ENCODE measurements around the gene PDE1C.

The PDE1C gene

DNA sequence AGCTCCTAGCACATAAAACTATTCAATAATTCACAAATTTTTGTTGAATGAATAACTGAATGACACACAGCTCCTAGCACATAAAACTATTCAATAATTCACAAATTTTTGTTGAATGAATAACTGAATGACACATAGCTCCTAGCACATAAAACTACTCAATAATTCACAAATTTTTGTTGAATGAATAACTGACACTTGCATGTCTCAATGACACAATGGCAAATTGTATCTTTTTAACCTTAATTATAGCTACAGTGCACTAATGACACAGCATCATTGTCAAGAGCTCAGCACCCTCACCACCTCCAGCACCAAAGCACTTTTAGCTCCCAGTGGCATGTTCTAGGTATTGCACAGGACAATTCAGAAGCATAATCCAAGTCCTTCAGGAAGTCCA lies 131.6 kb downstream of the PDE1C start:
- no peak for DNase-seq (ENCODE audit: low read depth)

DNA sequence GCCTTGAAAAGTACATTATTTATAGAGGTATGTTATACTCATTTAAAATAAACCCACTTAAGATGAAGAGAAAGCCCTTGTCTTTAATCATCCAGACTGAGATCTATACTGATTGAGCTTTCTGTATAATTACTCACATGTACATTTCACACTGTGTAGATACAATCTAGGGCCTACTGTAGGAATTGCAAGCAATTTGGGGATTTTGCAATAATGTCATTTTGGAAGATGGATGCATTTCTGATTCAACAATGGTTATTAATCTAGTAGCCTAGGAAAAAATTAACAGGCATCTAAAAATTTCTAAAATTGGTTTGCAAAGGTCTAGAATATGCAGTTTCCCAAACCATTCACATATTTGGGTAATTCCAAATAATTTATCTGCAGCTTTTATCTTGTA lies 132.2 kb downstream of the PDE1C start:
- DNase-seq (ENCODE audit: low read depth), result no peak

DNA sequence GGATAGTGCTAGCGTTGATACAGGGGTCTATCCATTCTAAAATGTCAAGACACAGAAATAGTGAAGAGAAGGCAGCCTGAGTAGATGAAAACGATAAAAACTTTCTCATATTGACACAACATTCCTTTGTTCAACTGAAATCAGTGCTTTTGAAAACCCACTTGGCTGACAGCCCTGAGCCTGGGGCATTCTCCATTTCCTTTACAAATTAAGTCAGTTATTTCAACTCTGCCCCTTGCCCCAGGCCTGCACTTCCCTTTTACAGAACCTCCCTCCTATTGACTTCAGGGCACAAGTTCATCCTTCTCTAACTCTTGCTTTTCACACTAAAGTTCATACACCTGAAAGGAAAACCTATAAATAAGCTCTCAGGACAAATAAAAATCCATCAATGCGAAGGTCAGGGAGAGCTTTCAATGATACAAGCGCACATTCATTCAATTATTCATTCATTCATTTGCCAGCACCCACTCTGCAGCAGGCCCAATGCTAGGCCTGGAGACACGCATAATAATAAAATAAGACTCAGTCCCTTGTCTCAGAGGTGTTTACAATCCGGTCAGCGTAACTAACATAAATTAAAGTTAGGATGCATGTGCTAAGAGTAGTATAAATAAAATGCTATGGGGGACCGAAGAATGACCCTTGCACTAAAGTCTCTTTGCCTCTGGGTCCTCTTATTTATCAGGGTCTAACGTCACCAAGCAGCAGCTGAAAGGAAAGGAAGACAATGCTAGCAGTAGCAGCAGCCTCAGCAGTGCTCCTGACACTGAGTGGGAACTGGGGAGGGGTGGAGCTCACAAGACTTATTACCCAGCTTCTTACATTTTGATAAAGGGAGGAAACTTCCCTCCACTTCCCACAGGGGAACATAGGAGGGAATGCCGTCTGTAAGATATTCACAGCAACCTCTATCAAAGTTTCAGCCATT lies 134.8 kb downstream of the PDE1C start:
- DNase-seq (ENCODE audit: low read depth), result no peak

DNA sequence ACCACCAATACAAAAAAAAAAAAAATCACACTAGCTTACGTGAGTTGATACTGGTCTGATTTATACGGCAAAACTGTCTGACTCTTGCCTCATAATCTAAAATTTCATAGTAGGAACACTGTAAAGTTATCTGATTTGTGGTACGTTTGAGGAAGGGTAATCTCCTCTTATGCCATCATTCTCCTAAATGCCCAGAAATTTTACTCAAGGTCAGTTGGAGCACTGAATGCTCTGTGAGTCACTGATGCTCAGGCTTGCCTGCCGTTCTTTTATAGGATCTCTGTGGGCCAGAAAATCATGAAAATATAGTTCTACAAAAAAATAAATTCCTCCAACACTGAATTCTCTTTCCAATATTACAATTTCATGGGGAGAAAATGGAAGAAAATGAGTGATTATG lies 135.7 kb downstream of the PDE1C start:
- no peak for DNase-seq (ENCODE audit: low read depth)

DNA sequence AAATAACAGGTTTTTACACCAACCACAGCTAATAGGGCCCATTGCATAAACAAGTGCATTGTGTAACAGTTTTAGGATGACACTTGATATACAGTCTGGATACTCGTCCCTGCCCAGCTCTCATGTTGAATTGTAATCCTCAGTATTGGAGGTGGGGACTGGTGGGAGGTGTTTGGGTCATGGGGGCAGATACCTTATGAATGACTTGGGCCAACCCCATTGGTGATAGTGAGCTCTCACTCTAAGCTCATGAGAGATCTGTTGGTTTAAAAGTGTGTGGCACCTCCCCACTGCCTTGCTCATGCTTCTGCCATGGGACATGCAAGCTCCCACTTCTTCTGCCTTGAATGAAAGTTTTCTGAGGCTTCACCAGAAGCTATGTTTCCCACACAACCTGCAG lies 136.7 kb downstream of the PDE1C start:
- DNase-seq (ENCODE audit: low read depth), result no peak

DNA sequence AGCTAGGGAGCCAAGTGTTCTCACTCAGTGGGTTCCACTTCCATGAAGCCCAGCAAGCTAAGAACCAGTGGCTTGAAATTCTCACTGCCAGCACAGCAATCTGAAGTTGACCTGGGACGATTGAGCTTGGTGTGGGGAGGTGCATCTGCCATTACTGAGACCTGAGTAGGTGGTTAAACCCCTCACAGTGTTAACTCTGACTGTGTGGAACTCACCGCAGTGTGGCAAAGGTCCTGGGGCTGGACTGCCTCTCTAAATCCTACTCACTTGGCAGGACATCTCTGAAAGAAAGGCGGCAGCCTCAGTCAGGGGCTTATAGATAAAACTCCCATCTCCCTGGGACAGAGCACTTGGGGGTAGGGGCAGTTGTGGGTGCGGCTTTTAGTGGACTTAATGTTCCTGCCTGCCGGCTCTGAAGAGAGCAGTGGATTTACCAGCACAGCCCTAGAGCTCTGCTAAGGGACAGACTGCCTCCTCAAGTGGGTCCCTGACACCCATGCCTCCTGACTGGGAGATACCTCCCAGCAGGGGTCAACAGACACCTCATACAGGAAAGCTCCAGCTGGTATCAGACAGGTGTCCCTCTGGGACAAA lies 143.1 kb downstream of the PDE1C start:
- DNase-seq (ENCODE audit: low read depth), result no peak

DNA sequence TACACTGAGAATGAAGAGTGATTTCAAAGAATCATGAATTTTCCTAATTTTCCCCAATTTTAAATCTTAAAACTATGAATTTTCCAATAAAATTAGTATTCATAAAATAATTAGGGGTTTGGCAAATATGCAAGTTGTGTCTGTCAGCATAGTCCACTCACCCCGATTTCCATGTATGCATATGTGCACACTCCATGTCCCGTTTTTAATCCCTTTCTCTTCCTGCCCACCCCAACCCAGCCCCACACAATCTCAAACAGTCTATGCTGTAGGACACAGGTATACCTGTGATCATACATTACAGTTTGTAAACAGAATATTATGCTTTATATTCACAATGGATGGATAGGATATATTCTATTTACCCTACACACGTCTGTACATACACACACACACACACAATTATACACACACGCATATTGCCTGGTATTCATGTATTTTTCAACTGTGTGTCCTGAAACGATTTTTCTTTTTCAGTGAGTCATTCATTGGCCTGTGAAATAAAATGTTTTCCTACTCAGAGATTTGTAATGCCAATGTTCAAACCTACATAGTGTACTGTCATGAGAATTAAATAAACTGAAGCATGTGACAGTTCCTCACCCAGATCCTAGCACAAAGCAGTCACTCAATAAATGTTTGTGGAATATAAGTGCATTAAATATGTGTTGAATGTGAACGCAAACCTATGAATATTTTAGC lies 144.3 kb downstream of the PDE1C start:
- DNase-seq (ENCODE audit: low read depth), result no peak

DNA sequence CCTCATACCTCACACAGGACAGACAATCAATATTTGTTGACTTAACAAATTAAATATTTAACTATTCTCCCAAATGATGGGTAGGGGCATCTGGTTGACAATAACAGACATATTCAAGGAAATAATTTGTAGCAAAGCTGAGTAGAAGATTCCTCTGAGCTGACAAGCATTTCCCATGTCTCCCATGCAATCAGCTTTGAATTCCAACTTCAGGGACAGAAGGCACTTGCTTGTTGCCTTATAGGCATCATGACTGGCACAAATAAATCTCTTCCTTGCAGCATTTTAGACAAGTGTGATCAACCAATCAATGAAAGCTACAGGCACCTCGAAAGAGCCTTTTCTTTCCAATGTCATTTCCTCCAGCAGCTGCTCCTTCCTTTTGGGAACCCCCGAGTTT lies 146.0 kb downstream of the PDE1C start:
- DNase-seq (ENCODE audit: low read depth), result no peak

DNA sequence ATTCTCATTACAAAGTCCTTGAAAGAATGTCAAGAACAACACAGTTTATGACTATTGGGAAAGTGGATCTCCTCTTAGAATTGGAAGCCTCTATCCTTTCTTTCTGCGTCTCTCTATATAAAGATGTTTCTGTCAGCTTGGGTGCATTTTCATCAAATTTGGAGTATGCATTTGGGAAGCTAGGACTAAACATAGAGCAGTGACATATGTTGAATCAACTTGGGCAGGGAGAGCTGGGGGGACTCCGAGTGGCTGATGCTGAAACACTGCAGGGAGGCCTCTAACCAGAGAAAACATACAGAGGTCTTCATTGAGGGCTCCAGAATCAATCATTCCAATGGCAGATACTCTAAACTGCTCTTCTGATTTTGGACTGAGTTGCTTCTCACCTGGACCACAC lies 147.4 kb downstream of the PDE1C start:
- DNase-seq (ENCODE audit: low read depth), result no peak

DNA sequence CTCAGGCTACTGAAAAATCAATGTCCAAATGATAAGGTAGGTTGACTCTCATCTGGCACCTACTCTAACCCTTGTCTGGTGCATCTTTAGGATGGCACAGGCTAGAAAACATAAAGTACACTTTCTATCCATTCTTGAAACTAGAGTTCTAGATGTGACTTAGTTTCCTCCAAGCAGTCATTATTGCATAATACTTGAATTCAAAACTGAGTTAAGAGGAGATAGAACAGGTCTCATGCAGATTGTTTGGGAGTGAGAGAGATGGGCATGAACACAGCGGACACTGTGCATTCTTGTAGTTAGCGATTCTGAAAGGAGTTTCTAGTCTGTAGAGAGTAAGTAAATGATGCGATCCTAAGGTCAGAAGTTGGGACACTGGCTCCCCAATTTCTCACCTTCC lies 149.2 kb downstream of the PDE1C start:
- DNase-seq (ENCODE audit: low read depth), result no peak

DNA sequence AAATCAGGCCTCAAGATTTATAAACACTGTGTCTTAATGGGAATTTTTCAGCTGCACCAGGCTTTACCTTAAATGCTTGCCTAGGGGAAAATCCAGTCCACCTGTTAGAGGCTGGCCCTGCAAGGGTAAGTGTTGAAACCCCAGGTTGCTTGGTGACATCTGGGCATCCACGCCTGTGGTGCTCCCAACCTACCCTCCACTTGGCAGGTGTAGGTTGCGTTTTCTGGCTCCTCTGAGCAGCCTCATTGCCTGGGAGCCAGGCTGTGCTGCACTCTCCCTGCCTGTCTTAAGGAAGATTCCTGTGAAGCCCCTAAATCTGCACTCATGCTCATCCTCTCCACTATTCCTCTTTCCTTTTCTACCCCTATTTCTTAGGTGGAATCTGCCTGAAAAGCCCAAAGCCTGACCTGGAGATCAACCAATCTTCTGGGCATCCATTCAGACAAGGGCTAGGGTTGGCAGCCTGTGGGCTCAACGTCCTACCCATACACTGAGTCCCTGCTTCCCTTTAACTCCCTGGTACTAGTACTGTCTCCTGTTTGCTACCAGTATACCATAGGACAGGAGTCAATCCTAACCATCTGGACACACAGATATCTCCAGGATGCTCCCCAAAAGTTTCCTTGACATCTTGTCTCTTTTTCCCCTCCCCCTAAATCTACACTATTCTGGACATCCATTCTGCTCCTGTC lies 150.4 kb downstream of the PDE1C start:
- DNase-seq (ENCODE audit: low read depth), result no peak

DNA sequence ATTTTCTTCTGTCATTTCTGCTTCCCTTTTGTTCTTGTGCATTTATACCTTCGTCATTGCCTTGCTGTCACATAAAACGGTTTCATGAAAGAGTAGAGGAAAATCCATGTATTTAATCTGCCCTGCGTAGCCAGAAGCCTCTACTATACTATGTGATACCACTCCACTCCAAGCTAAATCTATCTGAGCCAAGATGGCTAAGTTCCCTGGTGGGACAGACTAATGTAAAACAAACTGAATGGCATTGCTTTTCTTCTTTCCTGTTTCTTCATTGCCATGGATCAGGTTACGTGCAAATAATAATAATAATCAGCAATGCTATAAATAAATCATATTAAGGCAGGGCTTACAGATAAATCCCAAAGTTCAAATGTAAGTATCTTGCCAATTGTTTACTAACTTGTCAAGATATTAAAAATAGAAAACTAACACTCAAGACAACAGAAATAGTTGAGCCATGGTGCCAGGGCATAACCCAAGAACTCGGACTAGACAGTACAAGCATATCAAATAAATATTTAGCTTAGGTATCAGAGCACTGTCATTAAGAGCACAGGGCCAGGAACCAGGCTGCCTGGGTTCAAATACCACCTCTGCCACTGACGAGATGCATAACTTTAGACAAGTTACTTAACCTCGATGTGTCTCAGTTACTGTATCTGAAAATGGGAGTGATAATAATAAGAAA lies 151.4 kb downstream of the PDE1C start:
- no peak for DNase-seq (ENCODE audit: low read depth)

DNA sequence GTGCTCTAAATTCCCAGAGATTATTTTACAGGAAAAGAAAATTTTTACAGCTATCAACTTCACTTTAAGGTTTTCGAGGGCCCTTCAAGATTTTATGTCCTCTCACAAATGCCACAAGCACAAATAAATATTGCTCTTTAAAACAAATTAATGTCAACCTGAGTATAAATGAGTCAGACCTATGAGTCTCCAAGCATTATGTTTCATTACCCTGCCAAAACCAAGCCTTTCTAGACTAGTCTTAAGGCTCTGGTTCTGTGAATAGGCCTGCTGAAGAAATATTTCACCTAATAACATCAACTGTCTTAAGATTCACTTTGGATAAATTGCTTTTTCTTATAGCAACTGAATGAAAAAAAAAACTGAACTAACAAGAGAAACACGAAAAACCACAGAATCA lies 153.0 kb downstream of the PDE1C start:
- DNase-seq (ENCODE audit: low read depth), result no peak

DNA sequence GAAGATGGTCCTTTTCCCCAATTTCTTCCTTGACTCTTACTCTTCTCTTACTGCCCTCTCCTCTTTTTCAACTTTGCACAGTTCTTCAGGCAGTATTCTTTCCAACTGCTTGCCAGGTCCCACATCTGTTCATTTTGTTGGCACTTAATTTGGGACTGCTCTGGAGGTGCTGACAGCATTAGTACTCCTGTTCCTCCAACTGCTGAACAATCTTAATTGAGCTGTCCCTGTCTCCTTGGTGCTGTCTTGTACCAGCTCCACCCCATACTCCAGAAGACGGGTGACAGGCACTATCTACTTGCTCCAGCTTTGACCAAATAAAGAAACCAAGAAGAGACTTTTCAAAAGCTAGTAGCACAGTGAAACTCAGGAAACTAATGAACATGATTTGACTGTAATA lies 160.0 kb downstream of the PDE1C start:
- no peak for DNase-seq (ENCODE audit: low read depth)

DNA sequence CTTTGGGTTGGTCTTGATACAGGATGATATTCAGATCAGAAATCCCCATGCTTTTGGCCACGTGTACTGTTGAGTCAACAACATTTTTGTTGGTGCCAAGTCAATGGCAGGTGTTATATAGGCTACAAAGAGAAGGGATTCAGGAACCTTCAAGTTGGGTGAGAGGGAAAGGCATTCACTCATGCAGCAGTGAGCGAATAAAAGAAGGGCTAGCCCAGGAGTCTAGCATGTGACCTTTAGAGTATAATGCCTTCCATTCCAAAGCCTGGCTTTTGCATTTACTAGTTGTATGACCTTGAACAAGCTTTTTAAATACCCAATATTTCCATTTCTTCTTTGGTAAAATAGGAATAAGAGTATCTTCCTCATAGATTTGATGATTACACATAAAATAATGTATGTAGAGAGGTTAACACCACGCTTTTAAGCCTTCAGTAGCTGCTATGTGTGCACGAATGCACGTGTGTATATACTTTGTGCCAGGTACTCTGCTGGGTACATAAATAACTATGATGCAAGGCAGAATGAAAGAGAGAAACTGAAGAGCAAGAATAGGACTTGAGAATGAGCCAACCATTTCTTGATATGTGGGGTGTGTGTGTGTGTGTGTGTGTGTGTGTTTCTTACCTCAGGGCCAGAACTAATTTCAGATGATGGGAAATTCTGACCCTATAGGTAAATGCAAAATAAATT lies 163.6 kb downstream of the PDE1C start:
- no peak for DNase-seq (ENCODE audit: low read depth)

DNA sequence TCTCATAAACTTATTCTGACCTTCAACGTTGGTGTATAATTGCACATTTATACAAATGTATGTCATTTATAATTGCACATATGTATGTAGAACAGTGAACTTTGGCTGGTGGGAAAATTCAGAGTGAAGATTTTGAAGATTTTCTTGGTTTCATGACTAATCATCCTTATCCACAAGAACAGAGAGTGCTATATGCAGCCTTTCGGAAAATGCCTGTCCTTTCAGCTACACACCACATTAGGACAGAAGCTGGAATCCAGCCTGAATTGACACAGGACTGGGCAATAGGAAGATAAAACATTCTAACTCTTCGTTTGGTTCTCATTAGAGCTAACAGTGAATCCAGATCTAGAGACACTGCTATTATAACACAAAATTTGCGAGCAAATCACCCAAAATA lies 166.2 kb downstream of the PDE1C start:
- DNase-seq (ENCODE audit: low read depth), result no peak

DNA sequence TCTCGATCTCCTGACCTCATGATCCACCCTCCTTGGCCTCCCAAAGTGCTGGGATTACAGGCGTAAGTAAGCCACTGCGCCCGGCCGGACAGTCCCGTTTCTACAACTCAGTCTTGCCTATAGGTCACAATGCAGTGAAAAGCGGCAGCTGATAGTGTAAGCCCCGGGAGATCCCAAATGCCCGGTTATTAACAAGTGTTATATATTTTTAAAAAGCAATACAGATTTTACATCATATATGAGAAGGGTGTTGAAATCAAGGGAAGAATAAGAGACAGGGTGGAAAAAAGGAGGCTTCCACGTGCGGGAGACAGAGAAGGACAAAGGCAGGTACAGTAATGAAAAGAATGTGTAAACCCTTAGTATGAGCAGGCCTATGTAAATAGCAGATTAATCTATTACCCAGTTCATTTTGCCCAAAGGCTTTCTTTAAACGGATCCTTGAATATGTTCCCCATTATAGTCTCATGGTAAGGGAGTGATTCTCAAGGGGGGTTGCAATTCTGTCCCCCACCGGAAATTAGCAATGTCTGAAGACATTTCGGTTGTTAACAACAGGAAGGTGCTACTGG lies 170.8 kb downstream of the PDE1C start:
- DNase-seq (ENCODE audit: low read depth), result no peak

DNA sequence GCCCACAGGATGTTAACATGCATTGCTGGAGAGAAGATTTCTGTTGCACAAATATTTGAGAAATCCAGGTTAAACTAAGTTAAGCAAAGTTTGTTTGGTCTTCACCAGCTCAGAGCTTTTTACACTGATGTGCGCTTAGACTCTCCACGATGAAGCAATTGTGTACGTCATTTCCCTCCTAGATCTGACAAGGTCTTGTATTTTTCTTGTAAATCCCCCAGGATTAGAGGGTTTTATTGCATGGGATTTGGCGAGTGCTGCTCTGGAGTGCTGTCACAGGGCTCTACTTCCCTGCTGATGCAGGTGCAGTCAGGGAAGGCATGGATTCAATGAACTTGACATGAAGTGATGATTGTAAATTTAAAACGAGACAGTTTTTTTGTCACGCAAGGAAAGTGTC lies 173.3 kb downstream of the PDE1C start:
- no peak for DNase-seq (ENCODE audit: low read depth)

DNA sequence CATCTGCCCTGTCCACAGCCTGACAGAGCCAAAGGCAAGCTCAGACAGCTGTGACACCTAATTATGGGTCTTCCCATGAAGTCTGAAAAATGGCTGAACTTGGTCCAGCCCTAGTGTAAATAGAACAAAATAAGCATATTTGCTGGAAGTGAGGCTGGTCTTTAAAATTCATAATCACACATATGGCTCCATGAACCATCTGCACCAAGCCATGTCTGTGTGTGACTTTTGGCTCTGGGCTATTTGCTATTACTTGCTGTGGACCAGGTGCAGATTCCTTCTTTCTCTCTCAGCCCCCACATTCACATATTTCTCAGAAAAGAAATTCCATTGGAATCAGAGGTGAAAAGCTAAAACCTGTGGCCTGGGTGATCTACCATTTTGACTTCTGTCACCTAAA lies 175.9 kb downstream of the PDE1C start:
- DNase-seq (ENCODE audit: low read depth), result no peak

DNA sequence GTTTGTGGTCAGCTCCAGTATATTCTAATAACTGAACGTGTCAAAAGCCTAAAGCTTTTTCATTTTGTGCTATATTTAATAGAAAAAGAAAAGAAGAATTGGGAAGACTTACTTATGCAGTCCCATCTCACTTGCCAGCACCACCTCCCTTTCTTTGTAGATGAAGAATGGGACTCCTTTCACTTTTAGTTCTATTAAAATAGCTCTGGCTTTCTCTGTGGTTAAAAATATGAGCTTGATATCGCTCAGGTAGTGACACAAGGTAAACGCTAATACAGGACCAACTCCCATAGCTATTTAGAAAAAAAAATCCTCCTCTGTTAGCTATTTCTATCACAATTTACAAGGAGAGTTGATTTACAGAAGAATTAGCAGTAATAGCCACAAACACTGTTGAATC lies 176.8 kb downstream of the PDE1C start:
- DNase-seq (ENCODE audit: low read depth), result no peak
